KOPT-K1 (cell line): Measurements from ENCODE around the gene PIP5K1B.
"Not testable (repeated sequence)": the region's sequence is repeated elsewhere in the genome, so short reads cannot be mapped to it uniquely, and the experiment has no call there.

Source experiments
- H3K27ac ChIP-seq: fragments of 200-600 bp; sonication (generic); 2 replicates; pipeline ENCODE4 v1.5.1; 2016; ENCODE audit warnings: antibody characterized with exemption, mild to moderate bottlenecking, low read depth, low read length; ENCODE audit not compliant: poor library complexity, severe bottlenecking
- H3K36me3 ChIP-seq: fragments of 200-600 bp; sonication (generic); 2 replicates; pipeline ENCODE4 v1.5.1; 2017; ENCODE audit warnings: antibody characterized with exemption, mild to moderate bottlenecking, low read length, moderate library complexity; ENCODE audit not compliant: insufficient read depth
- H3K9me3 ChIP-seq: fragments of 200-600 bp; sonication (generic); 2 replicates; pipeline ENCODE4 v1.5.1; 2017; ENCODE audit warnings: antibody characterized with exemption, low read length, mild to moderate bottlenecking; ENCODE audit not compliant: insufficient read depth, poor library complexity, severe bottlenecking

The PIP5K1B gene

GRCh38 chr9:69028754-69029153 is 323.7 kb downstream of the PIP5K1B start:
- Histone ChIP-seq H3K36me3 (no peaks in the 10 kb centered on the region), H3K27ac (no peak overlapping the region), H3K9me3 (peaks cover 12% of the 10 kb centered on the region)

GRCh38 chr9:69029535-69029934 is 324.5 kb downstream of the PIP5K1B start:
- H3K9me3 ChIP-seq: peaks cover 12% of the 10 kb centered on the region
- no peaks in the 10 kb centered on the region for H3K36me3 ChIP-seq
- no peak overlapping the region for H3K27ac ChIP-seq

DNA sequence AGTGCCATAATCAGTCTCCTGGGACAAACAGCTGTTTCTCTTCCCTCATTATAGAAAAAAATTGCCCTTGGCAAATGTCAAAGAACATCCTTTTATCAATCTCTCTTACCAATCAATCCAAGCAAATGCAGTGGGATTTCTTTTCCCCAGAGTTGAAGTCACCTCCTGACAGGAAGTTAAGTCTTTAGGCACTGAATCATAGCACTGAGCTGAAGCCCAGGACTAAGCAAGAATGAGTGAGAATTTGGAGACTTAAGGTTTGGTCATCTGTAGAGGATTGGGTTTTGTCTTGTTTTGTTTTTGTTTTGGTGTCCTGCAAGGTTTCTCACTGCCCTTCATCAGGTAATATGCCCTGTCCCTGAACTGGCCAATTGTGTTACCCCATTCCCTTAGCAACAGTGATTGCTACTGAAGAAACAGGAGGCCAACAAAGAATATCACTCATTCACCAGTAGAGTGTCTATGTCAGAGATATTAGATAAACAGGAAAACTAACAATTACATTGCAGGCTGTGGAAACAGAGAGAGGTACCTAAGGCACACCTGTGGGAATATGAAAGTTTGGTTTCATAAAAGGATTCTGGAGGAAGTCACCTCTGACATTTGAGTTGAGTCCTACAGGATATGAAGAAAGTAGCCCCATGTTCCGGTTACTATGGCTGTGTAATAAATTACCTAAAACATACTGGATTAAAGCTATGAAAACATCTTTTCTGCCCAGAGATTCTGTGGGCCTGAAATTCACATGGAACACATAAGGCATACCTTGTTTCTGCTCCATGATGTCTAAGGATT is 326.0 kb downstream of the PIP5K1B start:
- H3K36me3 ChIP-seq: no peaks in the 10 kb centered on the region
- no peak overlapping the region for H3K27ac ChIP-seq
- peaks cover 12% of the 10 kb centered on the region for H3K9me3 ChIP-seq

- Histone ChIP-seq H3K9me3 (peaks cover 12% of the 10 kb centered on the region), H3K27ac (no peak overlapping the region), H3K36me3 (no peaks in the 10 kb centered on the region)
These were observed 329.0 kb downstream of the PIP5K1B start for GRCh38 chr9:69034071-69034470.

GRCh38 chr9:69035438-69036308 is 330.6 kb downstream of the PIP5K1B start, which contains the start of gene FXN:
Gene FXN, plus strand, starts transcription at chr9:69035752. Its CDS starts 31 bp downstream, at chr9:69035783.
- no peaks in the 10 kb centered on the region for H3K36me3 ChIP-seq
- H3K9me3 ChIP-seq: no peaks in the 10 kb centered on the region
- peak within 1 kb of the TSS; percentile 43 for H3K27ac ChIP-seq

GRCh38 chr9:69036309-69036708 is 331.3 kb downstream of the PIP5K1B start:
- Histone ChIP-seq H3K36me3 (no peaks in the 10 kb centered on the region), H3K9me3 (no peaks in the 10 kb centered on the region), H3K27ac (peak overlapping the region; percentile 43)

- Histone ChIP-seq H3K36me3 (no peaks in the 10 kb centered on the region), H3K27ac (no peak overlapping the region), H3K9me3 (no peaks in the 10 kb centered on the region)
These were observed 331.8 kb downstream of the PIP5K1B start for GRCh38 chr9:69036799-69037198.

- Histone ChIP-seq H3K27ac (no peak overlapping the region), H3K36me3 (no peaks in the 10 kb centered on the region), H3K9me3 (no peaks in the 10 kb centered on the region)
These were observed 335.6 kb downstream of the PIP5K1B start for GRCh38 chr9:69040646-69041045.

- Histone ChIP-seq H3K36me3 (no peaks in the 10 kb centered on the region), H3K9me3 (no peaks in the 10 kb centered on the region), H3K27ac (no peak overlapping the region)
These were observed 339.5 kb downstream of the PIP5K1B start for GRCh38 chr9:69044240-69045219.

- H3K27ac ChIP-seq: no peak overlapping the region
- H3K9me3 ChIP-seq: no peaks in the 10 kb centered on the region
- H3K36me3 ChIP-seq: no peaks in the 10 kb centered on the region
These were observed 340.8 kb downstream of the PIP5K1B start for GRCh38 chr9:69045821-69046220.

DNA sequence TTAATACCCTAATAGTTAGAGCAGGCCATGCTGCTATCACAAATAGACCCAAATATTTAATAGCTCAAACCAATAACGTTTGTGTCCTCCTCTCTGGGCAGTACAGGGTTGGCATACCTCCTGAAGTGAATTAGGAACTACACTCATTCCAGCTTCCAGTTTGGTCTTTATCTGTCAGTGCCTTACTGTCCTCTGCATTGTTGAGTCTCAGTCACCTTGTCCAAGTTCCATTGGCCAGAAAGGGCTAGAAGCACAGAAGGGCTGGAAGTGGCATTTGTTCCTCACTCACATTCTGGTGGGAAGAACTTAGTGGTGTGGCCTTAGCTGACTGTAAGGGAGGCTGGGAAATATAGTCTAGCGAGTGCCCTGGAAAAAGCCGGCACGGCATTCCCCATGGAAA is 341.7 kb downstream of the PIP5K1B start:
- Histone ChIP-seq H3K27ac (no peak overlapping the region), H3K36me3 (no peaks in the 10 kb centered on the region), H3K9me3 (no peaks in the 10 kb centered on the region)

- no peaks in the 10 kb centered on the region for H3K9me3 ChIP-seq
- H3K36me3 ChIP-seq: no peaks in the 10 kb centered on the region
- no peak overlapping the region for H3K27ac ChIP-seq
These were observed 342.3 kb downstream of the PIP5K1B start for GRCh38 chr9:69047371-69047770.

DNA sequence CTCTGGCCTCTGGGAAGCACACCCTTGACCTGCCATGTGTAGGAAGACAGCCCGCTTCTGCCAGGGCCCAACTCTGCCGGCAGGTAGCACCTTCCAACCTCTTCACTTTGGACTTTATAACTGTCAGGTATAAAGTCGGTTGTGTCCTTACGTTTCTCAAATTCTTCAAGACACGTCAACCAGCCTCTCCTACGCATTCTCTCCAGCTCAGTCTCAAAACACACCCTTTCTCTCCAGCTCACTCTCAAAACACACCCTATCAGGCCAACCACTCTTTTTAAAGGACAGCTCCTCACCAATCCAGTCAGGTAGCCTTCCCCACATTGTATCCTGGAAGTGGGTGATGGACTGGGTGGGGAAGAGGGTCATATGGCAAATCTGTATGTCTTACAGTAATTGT is 344.1 kb downstream of the PIP5K1B start:
- no peaks in the 10 kb centered on the region for H3K9me3 ChIP-seq
- no peak overlapping the region for H3K27ac ChIP-seq
- no peaks in the 10 kb centered on the region for H3K36me3 ChIP-seq

- H3K36me3 ChIP-seq, H3K27ac ChIP-seq, H3K9me3 ChIP-seq: not testable (repeated sequence)
These were observed 345.9 kb downstream of the PIP5K1B start for GRCh38 chr9:69050936-69051335.
